Muscle of leg (tissue), 11 donors: ENCODE data around the gene NOL9. TPM values are rescaled to one million over a fixed set of nuclear protein-coding genes. Genes with fewer than 3 reads are reported as not detected.

Experiments used
- DNase-seq: peaks from one replicate; pipeline ENCODE4 v3.0.0; 2013
- H3K27ac ChIP-seq: one replicate; pipeline ENCODE4 v1.5.1; 2013; ENCODE audit warnings: mild to moderate bottlenecking, low read length, control low read depth
- H3K27me3 ChIP-seq: one replicate; pipeline ENCODE4 v1.6.1; 2013; ENCODE audit warnings: low read length; ENCODE audit not compliant: control insufficient read depth, insufficient read depth
- H3K36me3 ChIP-seq: one replicate; pipeline ENCODE4 v1.6.1; 2013; ENCODE audit warnings: low read length; ENCODE audit not compliant: control insufficient read depth, insufficient read depth
- H3K4me1 ChIP-seq: one replicate; pipeline ENCODE4 v1.6.1; 2013; ENCODE audit warnings: low read length; ENCODE audit not compliant: control insufficient read depth, insufficient read depth
- H3K4me3 ChIP-seq: one replicate; pipeline ENCODE4 v1.5.1; 2013; ENCODE audit warnings: low read length, control low read depth
- H3K9me3 ChIP-seq: replicated peaks from 2 replicates; pipeline ENCODE4 v1.6.1; 2013; ENCODE audit warnings: low read depth, low read length; ENCODE audit not compliant: control insufficient read depth
- WGBS: methylation state at CpG from one replicate; pipeline ENCODE4 v1.1.5; 2013; ENCODE audit warnings: missing lambda C conversion rate; ENCODE audit not compliant: insufficient coverage; 5-methylcytosine and 5-hydroxymethylcytosine counted together
- polyA plus RNA-seq, 8 donors: library from polyadenylated mRNA; unstranded; fragments of 120-200 nt; gene quantifications; one replicate each; pipeline versions ENCODE4 v1.2.1 to v1.2.3, GENCODE V29; 2013; ENCODE audit warnings: inconsistent platforms in 1 of 8, low replicate concordance in 1 of 8; ENCODE audit not compliant: insufficient read length in 8 of 8, insufficient read depth in 1 of 8
- total RNA-seq: library from RNA; stranded (reverse); fragments of 120-200 nt; gene quantifications from one replicate; pipeline ENCODE4 v1.2.4, GENCODE V29; 2013

The NOL9 gene
- total and polyA plus RNA-seq, 9 donors = 10.0 to 19.1 (median 13.9) TPM

DNA sequence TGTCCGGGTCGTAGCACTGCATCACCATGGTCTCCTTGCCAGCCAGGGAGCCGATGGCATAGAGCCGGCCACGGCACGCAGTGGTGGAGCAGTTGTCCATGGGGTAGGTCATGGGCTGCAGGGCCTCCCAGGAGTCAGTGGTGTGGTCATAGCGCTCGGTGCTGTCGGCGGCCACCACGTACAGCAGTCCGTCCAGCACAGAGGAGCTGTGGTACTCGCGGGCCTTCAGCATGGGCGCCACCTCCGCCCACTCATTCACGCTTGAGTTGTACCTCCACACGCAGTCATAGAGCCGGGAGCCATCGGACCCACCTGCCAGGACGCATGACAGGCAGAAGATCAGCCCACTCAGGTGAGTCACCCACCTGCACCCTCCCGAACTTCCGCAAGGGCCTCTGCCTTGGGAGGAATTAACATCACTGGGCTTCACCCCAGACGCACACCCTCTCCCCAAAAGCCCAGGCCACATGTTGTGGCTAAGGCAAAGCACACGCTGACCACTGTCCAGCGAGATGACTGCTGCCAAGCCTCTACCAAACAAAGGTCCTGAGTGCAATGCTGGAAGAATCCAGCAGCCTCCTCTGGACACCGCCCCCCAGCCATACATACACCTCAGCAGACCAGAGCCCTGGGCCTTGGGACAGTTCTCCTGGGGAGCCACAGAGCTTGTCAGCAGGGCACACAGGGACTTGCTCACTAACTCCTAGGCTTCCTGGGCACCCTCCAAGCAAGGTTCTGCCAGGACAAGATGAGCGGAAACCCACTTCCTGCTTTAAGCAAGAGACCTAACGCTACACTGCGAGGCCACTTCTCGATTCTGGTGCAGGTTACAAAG is 45.0 kb upstream of the NOL9 start:
- 91% methylated on average over 22 of the region's 31 CpGs for WGBS
- H3K27ac ChIP-seq = no peak overlapping the region
- DNase-seq = no peak
- peaks cover 56% of the 10 kb centered on the region for H3K4me1 ChIP-seq
- H3K36me3 ChIP-seq = peaks cover 46% of the 10 kb centered on the region
- H3K27me3 ChIP-seq = no peaks in the 10 kb centered on the region
- H3K4me3 ChIP-seq = peak overlapping the region; percentile 86
- H3K9me3 ChIP-seq = no peaks in the 10 kb centered on the region

- Histone ChIP-seq H3K9me3 (no peaks in the 10 kb centered on the region), H3K4me3 (no peak overlapping the region), H3K4me1 (peaks cover 47% of the 10 kb centered on the region), H3K27ac (no peak overlapping the region), H3K36me3 (peaks cover 61% of the 10 kb centered on the region), H3K27me3 (no peaks in the 10 kb centered on the region)
- 55% methylated on average over 4 of the region's 6 CpGs for WGBS
- no peak for DNase-seq
Observed at GRCh38 chr1:6597777-6598131, 43.4 kb upstream of the NOL9 start.

GRCh38 chr1:6596886-6597776 is 42.8 kb upstream of the NOL9 start:
- DNase-seq = peak; percentile 4

DNA sequence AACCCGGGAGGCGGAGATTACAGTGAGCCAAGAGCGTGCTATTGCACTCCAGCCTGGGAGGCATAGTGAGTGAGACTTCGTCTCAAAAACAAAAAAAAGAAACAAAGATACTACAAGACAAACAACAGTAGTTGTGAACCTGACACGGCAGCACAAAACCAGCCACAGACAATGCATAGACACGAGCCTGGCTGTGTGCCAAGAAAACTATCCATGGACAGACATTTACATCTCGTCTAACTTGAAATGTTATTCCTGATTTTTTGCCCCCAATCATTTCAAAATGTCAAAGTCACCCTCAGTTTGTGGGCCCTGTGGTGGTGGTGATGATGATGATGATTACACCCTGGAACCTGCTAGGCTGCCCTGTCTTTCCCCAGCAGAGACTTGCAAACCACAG is 42.0 kb upstream of the NOL9 start:
- H3K36me3 ChIP-seq = peaks cover 75% of the 10 kb centered on the region
- no peaks in the 10 kb centered on the region for H3K27me3 ChIP-seq
- H3K9me3 ChIP-seq = no peaks in the 10 kb centered on the region
- 40% methylated on average over 1 of the region's 7 CpGs for WGBS
- no peak overlapping the region for H3K27ac ChIP-seq
- peaks cover 57% of the 10 kb centered on the region for H3K4me1 ChIP-seq
- DNase-seq = peak; percentile 22
- no peak overlapping the region for H3K4me3 ChIP-seq

More at GRCh38 chr1:6596886-6597776, 42.8 kb upstream of the NOL9 start:
- H3K27me3 ChIP-seq = no peaks in the 10 kb centered on the region
- WGBS = 82% methylated on average over 5 of the region's 15 CpGs
- no peak overlapping the region for H3K27ac ChIP-seq
- peaks cover 53% of the 10 kb centered on the region for H3K4me1 ChIP-seq
- no peaks in the 10 kb centered on the region for H3K9me3 ChIP-seq
- H3K4me3 ChIP-seq = no peak overlapping the region
- peaks cover 67% of the 10 kb centered on the region for H3K36me3 ChIP-seq

- peaks cover 48% of the 10 kb centered on the region for H3K4me1 ChIP-seq
- no peak overlapping the region for H3K27ac ChIP-seq
- no peaks in the 10 kb centered on the region for H3K27me3 ChIP-seq
- 96% methylated on average over 11 of the region's 11 CpGs for WGBS
- H3K4me3 ChIP-seq = no peak overlapping the region
- DNase-seq = no peak
- H3K36me3 ChIP-seq = peaks cover 87% of the 10 kb centered on the region
- no peaks in the 10 kb centered on the region for H3K9me3 ChIP-seq
Observed at GRCh38 chr1:6594977-6595740, 40.8 kb upstream of the NOL9 start.

- Histone ChIP-seq H3K9me3 (no peaks in the 10 kb centered on the region), H3K27me3 (no peaks in the 10 kb centered on the region), H3K4me3 (no peak overlapping the region), H3K4me1 (peaks cover 47% of the 10 kb centered on the region), H3K36me3 (peaks cover 92% of the 10 kb centered on the region), H3K27ac (no peak overlapping the region)
- WGBS = 92% methylated on average over 14 of the region's 15 CpGs
- DNase-seq = no peak
Observed at GRCh38 chr1:6593810-6594209, 39.5 kb upstream of the NOL9 start.

DNA sequence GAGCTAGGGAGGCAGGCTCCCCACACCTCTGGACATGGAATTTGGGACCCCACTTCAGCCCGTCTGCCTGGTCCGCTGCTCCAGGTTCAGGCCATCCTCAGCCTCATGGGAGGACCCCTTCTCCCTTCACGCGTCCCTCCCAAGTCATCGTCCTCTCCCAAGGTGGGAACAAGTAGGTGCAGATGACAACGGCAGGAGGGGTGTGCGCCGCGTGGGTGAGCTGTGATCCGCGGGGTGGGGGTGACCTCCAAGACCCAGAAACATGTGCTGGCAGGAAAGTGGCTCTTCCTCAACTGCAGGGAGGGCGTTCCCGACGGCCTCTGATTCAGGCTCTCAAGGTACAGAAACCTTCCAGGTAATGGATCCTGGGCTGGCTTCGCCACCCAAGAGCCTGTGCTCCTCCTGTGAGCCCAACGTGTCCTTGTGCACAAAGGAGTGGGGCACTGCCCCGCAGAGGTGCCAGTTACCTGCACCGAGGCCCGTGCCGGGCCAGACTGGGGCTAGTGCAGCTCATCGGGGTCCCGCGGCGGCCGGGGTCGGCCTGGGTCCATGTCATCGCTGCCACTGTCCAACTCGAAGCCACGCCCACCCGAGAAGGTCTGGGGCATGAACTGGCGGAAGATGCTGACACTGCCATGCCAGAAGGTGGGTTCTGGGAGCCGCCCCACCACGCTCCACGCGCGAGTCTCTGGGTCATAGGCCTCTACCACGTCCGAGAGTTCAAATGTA is 38.7 kb upstream of the NOL9 start:
- Histone ChIP-seq H3K4me1 (peaks cover 52% of the 10 kb centered on the region), H3K27me3 (no peaks in the 10 kb centered on the region), H3K4me3 (no peak overlapping the region), H3K27ac (peak overlapping the region; percentile 55), H3K9me3 (no peaks in the 10 kb centered on the region), H3K36me3 (peaks cover 95% of the 10 kb centered on the region)
- WGBS = 90% methylated on average over 36 of the region's 38 CpGs
- no peak for DNase-seq

DNA sequence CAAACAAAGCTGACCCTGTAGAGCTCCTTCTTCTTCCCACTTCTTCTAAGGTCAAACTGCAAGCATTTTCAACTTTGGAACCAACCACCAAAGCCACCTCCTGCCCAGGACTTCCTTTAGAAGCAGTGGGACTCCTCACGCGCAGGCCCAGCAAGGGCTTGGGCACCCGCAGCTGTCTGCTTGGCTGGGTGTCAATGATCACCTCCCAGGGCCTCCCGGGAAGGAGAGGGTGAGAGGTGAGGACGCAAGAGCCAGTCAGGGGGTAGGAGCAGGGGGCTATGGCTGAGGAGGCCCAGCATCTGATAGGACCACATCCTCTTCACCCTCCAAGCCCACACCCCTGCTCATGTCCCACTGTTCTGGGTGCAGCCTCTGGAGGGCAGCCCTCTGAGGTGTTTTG is 38.1 kb upstream of the NOL9 start:
- peak; percentile 44 for DNase-seq
- no peak overlapping the region for H3K4me3 ChIP-seq
- peaks cover 94% of the 10 kb centered on the region for H3K36me3 ChIP-seq
- WGBS = no CpG with 5 or more reads among the region's 5 CpGs
- no peaks in the 10 kb centered on the region for H3K27me3 ChIP-seq
- no peaks in the 10 kb centered on the region for H3K9me3 ChIP-seq
- H3K4me1 ChIP-seq = peaks cover 52% of the 10 kb centered on the region
- peak overlapping the region; percentile 55 for H3K27ac ChIP-seq

GRCh38 chr1:6591644-6592043 is 37.3 kb upstream of the NOL9 start:
- DNase-seq = no peak
- Histone ChIP-seq H3K4me3 (no peak overlapping the region), H3K27ac (no peak overlapping the region), H3K36me3 (peaks cover 86% of the 10 kb centered on the region), H3K9me3 (no peaks in the 10 kb centered on the region), H3K4me1 (peaks cover 52% of the 10 kb centered on the region), H3K27me3 (no peaks in the 10 kb centered on the region)
- WGBS = 74% methylated on average over 6 of the region's 6 CpGs
